ENCODE data around the gene NRDC.

- TF ChIP-seq ETS1 (IDR thresholded peaks at IDR 0.05) (no peak), POLR2AphosphoS5 (IDR thresholded peaks at IDR 0.05; ENCODE audit: low read depth) (no peak), CTCF (conservative IDR thresholded peaks at IDR 0.05; ENCODE audit: low read depth in 2 of 2) (no peak), NANOG (IDR thresholded peaks at IDR 0.05; ENCODE audit: borderline replicate concordance) (no peak), EZH2 (IDR thresholded peaks at IDR 0.05; ENCODE audit: low read depth, unreplicated experiment) (no peak), EZH2phosphoT487 (IDR thresholded peaks at IDR 0.05; ENCODE audit: unreplicated experiment) (no peak), CREB1 (CRISPR knock-in tag; IDR thresholded peaks at IDR 0.05; ENCODE audit: low read depth) (no peak), REST (IDR thresholded peaks at IDR 0.05; ENCODE audit: unreplicated experiment) (no peak), JUNB (IDR thresholded peaks at IDR 0.05; ENCODE audit: unreplicated experiment) (no peak), STAT1 (IDR thresholded peaks at IDR 0.05; ENCODE audit: unreplicated experiment) (no peak), ZNF114 (CRISPR knock-in tag; IDR thresholded peaks at IDR 0.05) (no peak)
These were observed 48.5 kb upstream of the NRDC start for GRCh38 chr1:51927029-51927428.

All from GM23338 (cell line).